ENCODE measurements around the gene GLTP.

Gene GLTP

GRCh38 chr12:109861689-109862314 is 18.5 kb downstream of the GLTP start:
- ATAC-seq = no peak
- TF ChIP-seq ISL1 (CRISPR knock-in tag; IDR thresholded peaks at IDR 0.05) (no peak), CSDC2 (CRISPR knock-in tag; IDR thresholded peaks at IDR 0.05) (no peak), GLIS3 (CRISPR knock-in tag; IDR thresholded peaks at IDR 0.05) (no peak), ZNF8 (CRISPR knock-in tag; IDR thresholded peaks at IDR 0.05) (no peak), CSRNP3 (CRISPR knock-in tag; IDR thresholded peaks at IDR 0.05) (no peak), ZNF70 (CRISPR knock-in tag; IDR thresholded peaks at IDR 0.05) (no peak)

- no peak for ATAC-seq
- TF ChIP-seq PATZ1 (CRISPR knock-in tag; IDR thresholded peaks at IDR 0.05; ENCODE audit: borderline replicate concordance) (no peak), CSRNP3 (CRISPR knock-in tag; IDR thresholded peaks at IDR 0.05) (no peak), ZFP30 (CRISPR knock-in tag; IDR thresholded peaks at IDR 0.05) (no peak), ZNF70 (CRISPR knock-in tag; IDR thresholded peaks at IDR 0.05) (no peak), PPARA (CRISPR knock-in tag; IDR thresholded peaks at IDR 0.05; ENCODE audit: borderline replicate concordance) (no peak), ZNF8 (CRISPR knock-in tag; IDR thresholded peaks at IDR 0.05) (no peak), TOX (CRISPR knock-in tag; IDR thresholded peaks at IDR 0.05; ENCODE audit: borderline replicate concordance) (no peak), TSHZ2 (CRISPR knock-in tag; IDR thresholded peaks at IDR 0.05) (no peak), CREB5 (CRISPR knock-in tag; IDR thresholded peaks at IDR 0.05; ENCODE audit: low read depth) (no peak), GLIS3 (CRISPR knock-in tag; IDR thresholded peaks at IDR 0.05) (no peak), POU6F1 (CRISPR knock-in tag; IDR thresholded peaks at IDR 0.05; ENCODE audit: borderline replicate concordance, low read depth) (no peak), ZNF565 (CRISPR knock-in tag; conservative IDR thresholded peaks at IDR 0.05; ENCODE audit: low read depth) (no peak), ARNTL (CRISPR knock-in tag; IDR thresholded peaks at IDR 0.05; ENCODE audit: borderline replicate concordance, low read depth) (no peak), TCF4 (CRISPR knock-in tag; IDR thresholded peaks at IDR 0.05; ENCODE audit: borderline replicate concordance) (no peak), ZFP3 (CRISPR knock-in tag; IDR thresholded peaks at IDR 0.05) (no peak), RARB (CRISPR knock-in tag; IDR thresholded peaks at IDR 0.05) (no peak), CSDC2 (CRISPR knock-in tag; IDR thresholded peaks at IDR 0.05) (no peak), SNAI2 (CRISPR knock-in tag; IDR thresholded peaks at IDR 0.05) (no peak), ZC3H10 (CRISPR knock-in tag; IDR thresholded peaks at IDR 0.05) (no peak)
These were observed 19.4 kb downstream of the GLTP start for GRCh38 chr12:109860977-109861376.

Data from SK-N-SH treated with all-trans-retinoic acid at 6 μM for 48 hours (cell line).